Cardiac muscle cell (in vitro differentiated cells and primary cell): ENCODE results near the gene GNPDA1. TPM values are rescaled to one million over a fixed set of nuclear protein-coding genes. Genes with fewer than 3 reads are reported as not detected.
"Not testable (repeated sequence)": the region's sequence is repeated elsewhere in the genome, so short reads cannot be mapped to it uniquely, and the experiment has no call there.

Source experiments
- DNase-seq, 2 donors: peaks; one replicate each; pipeline versions ENCODE4 v3.0.0 to v3.0.0-alpha.2; 2010 to 2017; ENCODE audit warnings: low read depth in 1 of 2, low spot score in 1 of 2
- H3K27ac ChIP-seq: fragments of 200-600 bp; sonication (generic); 2 replicates; pipeline ENCODE4 v1.5.1; 2016
- H3K27me3 ChIP-seq: fragments of 200-600 bp; sonication (generic); 2 replicates; pipeline ENCODE4 v1.6.0; 2016; ENCODE audit warnings: control low read depth
- H3K36me3 ChIP-seq: fragments of 200-600 bp; sonication (generic); 2 replicates; pipeline ENCODE4 v1.5.1; 2016; ENCODE audit warnings: control low read depth
- H3K4me1 ChIP-seq: fragments of 200-600 bp; sonication (generic); 2 replicates; pipeline ENCODE4 v1.8.1; 2017; ENCODE audit warnings: low read depth, mild to moderate bottlenecking, mixed run types
- H3K4me3 ChIP-seq: fragments of 200-600 bp; sonication (generic); 2 replicates; pipeline ENCODE4 v1.5.1; 2016; ENCODE audit warnings: mild to moderate bottlenecking
- H3K9me3 ChIP-seq: fragments of 200-600 bp; sonication (generic); 2 replicates; pipeline ENCODE4 v1.5.1; 2017; ENCODE audit warnings: low read depth, mild to moderate bottlenecking, control low read depth
- CTCF ChIP-seq: IDR thresholded peaks from 2 replicates; pipeline ENCODE4 v1.5.1; 2012; ENCODE audit warnings: low read depth, mild to moderate bottlenecking, low read length
- polyA plus RNA-seq: library from polyadenylated mRNA; unstranded; fragments of >200 nt; fragmentation: Nextera tagmentation; extraction: Ambion mirVana; gene quantifications from 2 replicates; pipeline ENCODE4 v1.2.1, GENCODE V29; 2016
- total RNA-seq: library from RNA; depleted of rRNA; stranded (reverse); fragments of >200 nt; gene quantifications from 2 replicates; pipeline ENCODE4 v1.2.3, GENCODE V29; 2016

Gene GNPDA1
- total and polyA plus RNA-seq, 2 experiments from 2014 or later: 25.8 to 47.6 TPM

GRCh38 chr5:142038735-142039134 is 25.9 kb upstream of the GNPDA1 start:
- Histone ChIP-seq H3K4me3 (no peak overlapping the region), H3K36me3 (no peaks in the 10 kb centered on the region), H3K9me3 (no peaks in the 10 kb centered on the region), H3K27me3 (no peaks in the 10 kb centered on the region), H3K4me1 (no peaks in the 10 kb centered on the region), H3K27ac (no peak overlapping the region)
- DNase-seq: no peak
- no peak for TF ChIP-seq CTCF

DNA sequence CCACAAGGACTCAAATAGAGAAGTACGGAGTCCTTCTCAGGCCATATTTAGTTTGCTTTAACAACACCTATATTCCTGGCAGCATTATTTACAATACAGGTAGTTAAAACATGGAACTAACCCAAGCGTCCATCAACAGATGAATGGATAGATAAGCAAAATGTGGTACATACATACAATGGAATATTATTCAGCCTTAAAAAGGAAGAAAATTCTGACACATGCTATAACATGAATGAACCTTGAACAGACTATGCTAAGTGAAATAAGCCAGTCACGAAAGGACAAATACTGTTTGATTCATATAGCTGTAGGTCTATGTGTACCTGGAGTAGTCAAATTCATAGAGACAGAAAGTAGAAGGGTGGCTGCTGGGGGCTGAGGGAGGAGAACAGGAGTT is 24.8 kb upstream of the GNPDA1 start:
- H3K9me3 ChIP-seq, H3K36me3 ChIP-seq, H3K4me1 ChIP-seq, H3K27me3 ChIP-seq, H3K27ac ChIP-seq, DNase-seq, H3K4me3 ChIP-seq: not testable (repeated sequence)

GRCh38 chr5:142036918-142037317 is 24.1 kb upstream of the GNPDA1 start:
- no peaks in the 10 kb centered on the region for H3K27me3 ChIP-seq
- no peaks in the 10 kb centered on the region for H3K36me3 ChIP-seq
- no peak for TF ChIP-seq CTCF
- H3K27ac ChIP-seq: no peak overlapping the region
- DNase-seq: no peak
- H3K4me1 ChIP-seq: no peaks in the 10 kb centered on the region
- no peak overlapping the region for H3K4me3 ChIP-seq
- no peaks in the 10 kb centered on the region for H3K9me3 ChIP-seq

DNA sequence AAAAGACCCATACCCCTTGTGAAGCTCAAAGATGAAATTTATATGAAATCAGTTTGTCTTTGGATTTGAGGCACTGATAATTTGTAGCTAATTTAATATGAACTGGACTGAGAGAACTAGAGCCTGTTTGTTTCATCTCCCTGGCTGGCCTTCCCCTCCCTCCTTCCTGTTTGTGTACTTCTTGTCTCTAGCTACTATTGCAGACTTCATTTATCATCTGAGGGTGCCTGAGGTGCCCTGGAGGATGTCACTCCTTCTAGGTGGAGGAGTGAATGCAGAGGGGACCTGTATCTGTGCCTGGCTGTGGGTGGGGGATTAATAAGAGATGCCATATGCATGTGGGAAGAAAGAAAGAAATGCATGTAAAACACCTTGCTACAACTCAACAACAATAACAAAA is 22.2 kb upstream of the GNPDA1 start:
- no peak for DNase-seq
- Histone ChIP-seq H3K36me3 (no peaks in the 10 kb centered on the region), H3K9me3 (no peaks in the 10 kb centered on the region), H3K4me3 (no peak overlapping the region), H3K27me3 (no peaks in the 10 kb centered on the region), H3K4me1 (no peaks in the 10 kb centered on the region), H3K27ac (no peak overlapping the region)
- no peak for TF ChIP-seq CTCF

DNA sequence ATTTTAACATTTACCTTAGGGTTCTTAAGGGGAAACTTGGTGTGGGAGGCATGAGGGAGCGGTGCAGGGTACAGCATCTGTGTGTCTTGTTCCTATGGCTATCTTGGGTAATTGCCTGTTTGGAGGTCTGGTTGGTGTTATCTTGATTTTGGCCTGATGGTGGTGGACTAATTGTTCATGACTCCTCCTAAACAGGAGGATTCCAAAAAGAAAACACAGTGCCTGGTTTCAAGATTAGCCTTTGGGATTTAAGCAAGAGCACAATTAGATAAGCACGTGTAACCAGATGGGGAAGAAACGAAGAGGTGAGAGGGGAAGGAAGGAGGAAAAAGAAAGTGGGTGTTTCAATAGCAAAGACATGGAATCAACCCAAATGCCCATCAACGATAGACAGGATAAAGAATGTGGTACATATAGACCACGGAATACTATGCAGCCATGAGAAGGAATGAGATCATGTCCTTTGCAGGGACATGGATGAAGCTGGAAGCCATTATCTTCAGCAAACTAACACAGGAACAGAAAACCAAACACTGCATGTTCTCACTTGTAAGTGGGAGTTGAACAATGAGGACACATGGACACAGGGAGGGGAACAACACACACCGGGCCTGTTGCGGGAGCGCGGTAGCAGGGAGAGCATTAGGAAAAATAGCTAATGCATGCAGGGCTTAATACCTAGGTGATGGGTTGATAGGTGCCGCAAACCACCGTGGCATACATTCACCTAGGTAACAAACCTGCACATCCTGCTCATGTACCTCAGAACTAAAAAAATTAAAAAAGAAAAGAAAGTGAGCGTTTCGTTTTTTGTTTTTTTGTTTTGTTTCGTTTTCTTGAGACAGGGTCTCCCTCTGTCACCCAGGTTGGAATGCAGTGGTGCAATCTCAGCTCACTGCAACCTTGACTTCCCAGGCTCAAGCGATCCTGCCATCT is 21.1 kb upstream of the GNPDA1 start:
- H3K4me1 ChIP-seq, H3K9me3 ChIP-seq, H3K27ac ChIP-seq, H3K4me3 ChIP-seq, H3K27me3 ChIP-seq, DNase-seq, H3K36me3 ChIP-seq: not testable (repeated sequence)

GRCh38 chr5:142032747-142033631 is 20.2 kb upstream of the GNPDA1 start:
- Histone ChIP-seq H3K27ac (no peak overlapping the region), H3K9me3 (no peaks in the 10 kb centered on the region), H3K4me3 (no peak overlapping the region), H3K36me3 (no peaks in the 10 kb centered on the region), H3K27me3 (no peaks in the 10 kb centered on the region), H3K4me1 (no peaks in the 10 kb centered on the region)
- TF ChIP-seq CTCF: no peak
- peak in 1 of 2 donors; percentile 57 for DNase-seq
